Keratinocyte (primary cell): ENCODE measurements around the gene SH2D4B. TPM values are rescaled to one million over a fixed set of nuclear protein-coding genes. Genes with fewer than 3 reads are reported as not detected.

Source experiments
- DNase-seq: peaks from one replicate; pipeline ENCODE4 v3.0.0-alpha.2; 2011; ENCODE audit warnings: low read depth, missing footprints, low spot score
- FAIRE-seq: peaks from 2 replicates; lab custom pipeline; 2011; peaks lifted over from hg19 to GRCh38; lab: Jason Lieb, UNC
- H2AFZ ChIP-seq: 2 replicates; pipeline ENCODE4 v1.6.0; 2012; ENCODE audit warnings: low read length, control low read depth, inconsistent platforms; ENCODE audit not compliant: control insufficient read depth
- H3K27ac ChIP-seq: 2 replicates; pipeline ENCODE4 v1.5.1; 2011; ENCODE audit warnings: low read length; ENCODE audit not compliant: control insufficient read depth, insufficient read depth
- H3K27me3 ChIP-seq: 3 replicates; pipeline ENCODE4 v1.6.0; 2011; ENCODE audit warnings: low read length; ENCODE audit not compliant: control insufficient read depth, insufficient read depth; ENCODE audit errors: extremely low read depth
- H3K36me3 ChIP-seq, 2 experiments: 2 replicates in 1 of 2; 3 replicates in 1 of 2; pipeline ENCODE4 v1.5.1; 2011; ENCODE audit warnings: low read length in 2 of 2, mild to moderate bottlenecking in 1 of 2; ENCODE audit not compliant: control insufficient read depth in 2 of 2, insufficient read depth in 2 of 2; ENCODE audit errors: extremely low read depth in 1 of 2
- H3K4me1 ChIP-seq: 3 replicates; pipeline ENCODE4 v1.5.1; 2011; ENCODE audit warnings: low read length; ENCODE audit not compliant: control insufficient read depth, insufficient read depth; ENCODE audit errors: extremely low read depth
- H3K4me2 ChIP-seq: 3 replicates; pipeline ENCODE4 v1.6.0; 2011; ENCODE audit warnings: low read depth, low read length; ENCODE audit not compliant: control insufficient read depth, insufficient read depth; ENCODE audit errors: extremely low read depth
- H3K4me3 ChIP-seq, 3 experiments: fragments of 200-600 bp in 1 of 3; sonication (generic) in 1 of 3; 2 replicates in 2 of 3; 3 replicates in 1 of 3; pipeline ENCODE4 v1.5.1; 2011 to 2016; ENCODE audit warnings: low read length in 3 of 3, mild to moderate bottlenecking in 3 of 3, control low read depth in 2 of 3, inconsistent platforms in 1 of 3, low read depth in 1 of 3, mixed read lengths in 1 of 3, mixed run types in 1 of 3, moderate library complexity in 1 of 3; ENCODE audit not compliant: control insufficient read depth in 2 of 3, insufficient read depth in 2 of 3; ENCODE audit errors: extremely low read depth in 1 of 3
- H3K79me2 ChIP-seq: 2 replicates; pipeline ENCODE4 v1.6.0; 2012; ENCODE audit warnings: low read length; ENCODE audit not compliant: control insufficient read depth, insufficient read depth
- H3K9ac ChIP-seq: 3 replicates; pipeline ENCODE4 v1.6.0; 2011; ENCODE audit warnings: low read length; ENCODE audit not compliant: control insufficient read depth, insufficient read depth; ENCODE audit errors: extremely low read depth
- H3K9me1 ChIP-seq: 3 replicates; pipeline ENCODE4 v1.6.0; 2011; ENCODE audit warnings: low read length; ENCODE audit not compliant: control insufficient read depth, insufficient read depth; ENCODE audit errors: extremely low read depth
- H3K9me3 ChIP-seq: 2 replicates; pipeline ENCODE4 v1.5.1; 2012; ENCODE audit warnings: low read depth, low read length; ENCODE audit not compliant: control insufficient read depth
- H4K20me1 ChIP-seq: 3 replicates; pipeline ENCODE4 v1.6.0; 2011; ENCODE audit warnings: low read length; ENCODE audit not compliant: control insufficient read depth, insufficient read depth; ENCODE audit errors: extremely low read depth
- EZH2 ChIP-seq: IDR thresholded peaks from one replicate; pipeline ENCODE4 v1.6.1; 2012; ENCODE audit warnings: inconsistent platforms, mild to moderate bottlenecking, low read length, moderate library complexity
- dilution Hi-C: fragments of 300-500 bp; cut with MboI; formaldehyde crosslinking; loops from one replicate; pipeline ENCODE4 v1.7.0; 2020; ENCODE audit warnings: low sequenced_read_pairs; ENCODE audit not compliant: extremely low pct_ligation_motif_present
- polyA plus RNA-seq, 5 experiments: library from polyadenylated mRNA; depleted of rRNA in 3 of 5; stranded (reverse) in 3 of 5; stranded (forward) in 1 of 5; unstranded in 1 of 5; fragments of >200 nt; gene quantifications; 1 replicate in 1 of 5; 2 replicates in 3 of 5; 3 replicates in 1 of 5; pipeline versions ENCODE4 v1.2.1 to v1.2.3, GENCODE V29; 2011 to 2012; ENCODE audit warnings: missing spikeins in 2 of 5, low read depth in 1 of 5, low replicate concordance in 1 of 5
- TF ChIP-seq, protein P1 (sequence below), 3 experiments: IDR thresholded peaks in 1 of 3; conservative IDR thresholded peaks in 1 of 3; optimal IDR thresholded peaks in 1 of 3; 2 replicates in 2 of 3; 3 replicates in 1 of 3; pipeline versions ENCODE3 to v1.5.1; 2011; ENCODE audit warnings: low read length in 3 of 3, mild to moderate bottlenecking in 3 of 3, moderate library complexity in 2 of 3, control low read depth in 1 of 3, inconsistent platforms in 1 of 3; ENCODE audit not compliant: insufficient read depth in 2 of 3; ENCODE audit errors: extremely low read depth in 1 of 3

SH2D4B gene
- polyA plus RNA-seq, 1 donor (not counting 4 experiments of a cell fraction or from before 2014, with no cell fraction given) = 0.22 TPM

DNA sequence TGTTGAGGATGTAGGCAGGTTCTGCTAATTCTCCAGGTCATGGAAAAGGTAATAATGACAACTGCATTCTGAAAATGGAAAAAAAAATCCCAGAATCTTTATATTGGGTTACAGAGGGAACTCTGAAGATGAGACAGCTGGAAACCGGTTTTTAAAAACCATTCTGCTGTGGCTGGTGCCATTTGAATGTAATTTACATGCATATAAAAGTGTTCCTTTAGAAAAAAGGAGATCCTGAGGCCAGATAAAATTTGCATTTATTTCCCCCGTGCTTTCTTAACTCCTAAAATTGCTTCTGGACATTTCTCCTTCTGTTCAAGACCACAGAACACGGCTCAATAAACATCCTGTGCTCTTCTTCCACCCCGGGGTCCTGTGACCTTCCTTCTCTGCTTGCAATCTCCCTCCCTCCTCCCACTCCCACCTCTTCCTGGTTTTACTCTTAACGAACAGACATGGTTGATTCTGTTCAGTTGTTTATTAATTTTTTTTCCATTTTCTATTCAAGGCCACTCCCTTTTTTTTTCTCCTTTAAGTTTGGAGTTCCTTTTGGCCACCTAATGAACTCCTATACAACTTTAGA is 41.6 kb downstream of the SH2D4B start:
- no peaks in the 10 kb centered on the region for H3K79me2 ChIP-seq
- dilution Hi-C loops = no loop called here
- no peak overlapping the region for H3K4me3 ChIP-seq
- H3K9me3 ChIP-seq = no peaks in the 10 kb centered on the region
- H3K27me3 ChIP-seq = no peaks in the 10 kb centered on the region
- no peak overlapping the region for H3K27ac ChIP-seq
- H3K4me1 ChIP-seq = no peaks in the 10 kb centered on the region
- H2AFZ ChIP-seq = no peak overlapping the region
- TF ChIP-seq, protein P1, sequence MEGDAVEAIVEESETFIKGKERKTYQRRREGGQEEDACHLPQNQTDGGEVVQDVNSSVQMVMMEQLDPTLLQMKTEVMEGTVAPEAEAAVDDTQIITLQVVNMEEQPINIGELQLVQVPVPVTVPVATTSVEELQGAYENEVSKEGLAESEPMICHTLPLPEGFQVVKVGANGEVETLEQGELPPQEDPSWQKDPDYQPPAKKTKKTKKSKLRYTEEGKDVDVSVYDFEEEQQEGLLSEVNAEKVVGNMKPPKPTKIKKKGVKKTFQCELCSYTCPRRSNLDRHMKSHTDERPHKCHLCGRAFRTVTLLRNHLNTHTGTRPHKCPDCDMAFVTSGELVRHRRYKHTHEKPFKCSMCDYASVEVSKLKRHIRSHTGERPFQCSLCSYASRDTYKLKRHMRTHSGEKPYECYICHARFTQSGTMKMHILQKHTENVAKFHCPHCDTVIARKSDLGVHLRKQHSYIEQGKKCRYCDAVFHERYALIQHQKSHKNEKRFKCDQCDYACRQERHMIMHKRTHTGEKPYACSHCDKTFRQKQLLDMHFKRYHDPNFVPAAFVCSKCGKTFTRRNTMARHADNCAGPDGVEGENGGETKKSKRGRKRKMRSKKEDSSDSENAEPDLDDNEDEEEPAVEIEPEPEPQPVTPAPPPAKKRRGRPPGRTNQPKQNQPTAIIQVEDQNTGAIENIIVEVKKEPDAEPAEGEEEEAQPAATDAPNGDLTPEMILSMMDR (optimal IDR thresholded peaks at IDR 0.05 in 1 of 3, IDR thresholded peaks at IDR 0.05 in 1 of 3, conservative IDR thresholded peaks at IDR 0.05 in 1 of 3; ENCODE audit: extremely low read depth in 1 of 3, insufficient read depth in 2 of 3, low read length in 3 of 3) = no peak
- no peak for TF ChIP-seq EZH2
- no peaks in the 10 kb centered on the region for H3K36me3 ChIP-seq
- FAIRE-seq (no peak), DNase-seq (no peak)
- no peaks in the 10 kb centered on the region for H4K20me1 ChIP-seq
- H3K9ac ChIP-seq = no peak overlapping the region
- no peaks in the 10 kb centered on the region for H3K9me1 ChIP-seq
- H3K4me2 ChIP-seq = no peak overlapping the region

DNA sequence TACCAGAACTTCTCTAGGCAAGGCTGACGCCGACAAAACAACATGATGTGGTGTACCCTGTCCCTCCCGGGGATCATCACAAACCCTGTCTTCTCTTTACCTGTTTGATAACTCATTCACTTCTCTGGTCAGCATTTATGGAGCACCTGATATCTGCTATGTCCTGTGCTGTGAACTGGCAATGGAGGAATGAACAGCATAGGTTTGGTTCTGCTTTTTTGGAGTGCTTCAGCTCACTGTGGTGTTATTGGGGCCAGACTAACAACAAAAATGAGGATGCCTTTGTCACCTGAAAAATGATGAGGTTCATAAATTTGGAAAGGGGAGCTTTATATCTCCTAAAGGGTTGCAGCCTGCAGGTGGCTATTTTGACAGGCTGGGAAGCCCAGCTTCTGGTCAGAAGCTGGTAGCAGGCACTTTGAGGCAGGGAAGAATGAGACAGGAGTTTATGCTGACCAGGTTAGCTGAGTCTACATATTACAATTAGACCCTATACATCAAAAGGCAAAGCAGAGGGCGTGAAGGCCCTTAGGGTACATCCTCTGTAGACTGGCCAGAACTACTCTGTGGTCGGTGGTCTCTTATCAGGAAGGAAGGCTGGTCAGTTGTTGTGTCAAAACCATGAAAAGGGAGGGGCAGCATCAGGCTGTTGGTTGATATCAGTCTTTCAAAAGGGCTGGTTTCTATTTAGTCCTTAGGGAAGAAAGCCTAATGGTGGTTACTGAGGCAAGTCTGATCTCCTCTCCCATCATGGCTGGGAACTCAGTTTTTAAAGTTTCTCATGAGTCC is 42.3 kb downstream of the SH2D4B start:
- Histone ChIP-seq H3K4me3 (no peak overlapping the region), H3K9me3 (no peaks in the 10 kb centered on the region), H4K20me1 (no peaks in the 10 kb centered on the region), H3K36me3 (no peaks in the 10 kb centered on the region), H3K79me2 (no peaks in the 10 kb centered on the region), H3K9ac (no peak overlapping the region), H3K27ac (no peak overlapping the region), H2AFZ (no peak overlapping the region), H3K9me1 (no peaks in the 10 kb centered on the region), H3K4me1 (no peaks in the 10 kb centered on the region), H3K4me2 (no peak overlapping the region), H3K27me3 (no peaks in the 10 kb centered on the region)
- FAIRE-seq (no peak), DNase-seq (no peak)
- TF ChIP-seq, protein P1 (optimal IDR thresholded peaks at IDR 0.05 in 1 of 3, IDR thresholded peaks at IDR 0.05 in 1 of 3, conservative IDR thresholded peaks at IDR 0.05 in 1 of 3; ENCODE audit: extremely low read depth in 1 of 3, insufficient read depth in 2 of 3, low read length in 3 of 3) = no peak
- no peak for TF ChIP-seq EZH2
- dilution Hi-C loops = no loop called here
